Colonic mucosa (tissue), 4 donors: Measurements from ENCODE around the gene MALL. TPM values are rescaled to one million over a fixed set of nuclear protein-coding genes. Genes with fewer than 3 reads are reported as not detected.

Source experiments
- DNase-seq: peaks from one replicate; pipeline ENCODE4 v3.0.0-alpha.2; 2020
- H3K27ac ChIP-seq: fragments of 200-600 bp; one replicate; pipeline ENCODE4 v1.8.0; 2021
- H3K27me3 ChIP-seq: fragments of 200-600 bp; one replicate; pipeline ENCODE4 v1.8.0; 2021
- H3K36me3 ChIP-seq: fragments of 200-600 bp; one replicate; pipeline ENCODE4 v1.8.0; 2021
- H3K4me1 ChIP-seq: fragments of 200-600 bp; one replicate; pipeline ENCODE4 v1.8.0; 2021; ENCODE audit warnings: mild to moderate bottlenecking
- H3K4me3 ChIP-seq: fragments of 200-600 bp; one replicate; pipeline ENCODE4 v1.8.0; 2021
- H3K9ac ChIP-seq, 2 donors: one replicate each; pipeline ENCODE4 v1.7.0; 2013; ENCODE audit warnings: control low read depth in 2 of 2, low read depth in 2 of 2, low read length in 2 of 2
- H3K9me3 ChIP-seq: fragments of 200-600 bp; one replicate; pipeline ENCODE4 v1.8.0; 2021
- CTCF ChIP-seq: fragments of 200-600 bp; IDR thresholded peaks from one replicate; pipeline ENCODE4 v1.8.0; 2022; ENCODE audit warnings: antibody characterized with exemption, mild to moderate bottlenecking
- intact Hi-C: fragments of 100-400 bp; cut with DNase I; formaldehyde crosslinking; loops from one replicate; pipeline ENCODE4 v1.14.1; 2022
- total RNA-seq, 2 donors: library from RNA; stranded (reverse); fragmentation: NEBNext Ultra II Directional in 1 of 2; extraction: Animal tissue kit (Norgen Biotek cat#: 25700) in 1 of 2; gene quantifications; one replicate each; pipeline ENCODE4 v1.2.1, GENCODE V29; 2021
- donor health status: healthy.
- donor health status: DM: no; HTN: no; CAD: no.
- donor health status: DM: no; HTN: no; CAD: no.

Gene MALL
- total RNA-seq, 2 donors from 2014 or later = 213 to 567 TPM

GRCh38 chr2:110134025-110134424 is 18.4 kb upstream of the MALL start:
- Histone ChIP-seq H3K36me3 (no peaks in the 10 kb centered on the region), H3K9me3 (no peaks in the 10 kb centered on the region)
- no peak for TF ChIP-seq CTCF

GRCh38 chr2:110131166-110131565 is 15.5 kb upstream of the MALL start:
- no peaks in the 10 kb centered on the region for H3K36me3 ChIP-seq
- intact Hi-C loops = no loop called here

More at GRCh38 chr2:110134025-110134424, 18.4 kb upstream of the MALL start:
- Histone ChIP-seq H3K9ac (no peak overlapping the region), H3K27ac (no peak overlapping the region), H3K4me1 (no peaks in the 10 kb centered on the region), H3K27me3 (no peaks in the 10 kb centered on the region), H3K4me3 (no peak overlapping the region)
- intact Hi-C loops = no loop called here
- no peak for DNase-seq

GRCh38 chr2:110130757-110131156 is 15.1 kb upstream of the MALL start:
- no peak overlapping the region for H3K27ac ChIP-seq
- no peaks in the 10 kb centered on the region for H3K9me3 ChIP-seq
- H3K9ac ChIP-seq = no peak overlapping the region
- no peaks in the 10 kb centered on the region for H3K4me1 ChIP-seq
- no peaks in the 10 kb centered on the region for H3K27me3 ChIP-seq
- no peak for DNase-seq
- TF ChIP-seq CTCF = no peak
- no peak overlapping the region for H3K4me3 ChIP-seq
- intact Hi-C loops = no loop called here
- H3K36me3 ChIP-seq = no peaks in the 10 kb centered on the region

More at GRCh38 chr2:110131166-110131565, 15.5 kb upstream of the MALL start:
- no peak for DNase-seq
- H3K4me1 ChIP-seq = no peaks in the 10 kb centered on the region
- no peak overlapping the region for H3K9ac ChIP-seq
- no peak overlapping the region for H3K27ac ChIP-seq
- no peak for TF ChIP-seq CTCF
- H3K9me3 ChIP-seq = no peaks in the 10 kb centered on the region
- no peaks in the 10 kb centered on the region for H3K27me3 ChIP-seq
- H3K4me3 ChIP-seq = no peak overlapping the region

GRCh38 chr2:110126906-110127305 is 11.3 kb upstream of the MALL start:
- intact Hi-C loops = no loop called here
- Histone ChIP-seq H3K9ac (no peak overlapping the region), H3K4me3 (no peak overlapping the region), H3K27ac (no peak overlapping the region), H3K36me3 (no peaks in the 10 kb centered on the region), H3K4me1 (no peaks in the 10 kb centered on the region), H3K27me3 (no peaks in the 10 kb centered on the region), H3K9me3 (no peaks in the 10 kb centered on the region)
- DNase-seq = no peak
- no peak for TF ChIP-seq CTCF

- Histone ChIP-seq H3K4me1 (no peaks in the 10 kb centered on the region), H3K9ac (no peak overlapping the region), H3K27ac (no peak overlapping the region), H3K4me3 (no peak overlapping the region), H3K27me3 (no peaks in the 10 kb centered on the region), H3K9me3 (no peaks in the 10 kb centered on the region), H3K36me3 (no peaks in the 10 kb centered on the region)
- no peak for DNase-seq
- no peak for TF ChIP-seq CTCF
- intact Hi-C loops = no loop called here
These were observed 10.6 kb upstream of the MALL start for GRCh38 chr2:110126086-110126773.
